Endodermal cell (in vitro differentiated cells): ENCODE results near the gene ROBO1. TPM values are rescaled to one million over a fixed set of nuclear protein-coding genes. Genes with fewer than 3 reads are reported as not detected.
A peak's percentile ranks its signal among the peaks of the same experiment; 100 is the strongest.

Experiments
- DNase-seq: peaks from one replicate; pipeline ENCODE4 v3.0.0-alpha.2; 2017
- H3K27ac ChIP-seq: 2 replicates; pipeline ENCODE4 v1.5.1; 2013; ENCODE audit warnings: mild to moderate bottlenecking, low read depth, low read length, moderate library complexity
- H3K27me3 ChIP-seq: 2 replicates; pipeline ENCODE4 v1.6.1; 2013; ENCODE audit warnings: mild to moderate bottlenecking, low read length, moderate library complexity; ENCODE audit not compliant: insufficient read depth, control insufficient read depth, poor library complexity, severe bottlenecking
- H3K36me3 ChIP-seq: 2 replicates; pipeline ENCODE4 v1.7.0; 2013; ENCODE audit warnings: mild to moderate bottlenecking, low read length, moderate library complexity; ENCODE audit not compliant: control insufficient read depth, insufficient read depth
- H3K4me1 ChIP-seq: one replicate; pipeline ENCODE4 v1.7.0; 2013; ENCODE audit warnings: low read length; ENCODE audit not compliant: control insufficient read depth, insufficient read depth
- H3K4me3 ChIP-seq: 2 replicates; pipeline ENCODE4 v1.5.1; 2013; ENCODE audit warnings: mild to moderate bottlenecking, low read length, moderate library complexity
- H3K9ac ChIP-seq: 2 replicates; pipeline ENCODE4 v1.6.1; 2013; ENCODE audit warnings: mild to moderate bottlenecking, low read length, moderate library complexity; ENCODE audit not compliant: poor library complexity, severe bottlenecking; ENCODE audit errors: extremely low read depth
- H3K9me3 ChIP-seq: 2 replicates; pipeline ENCODE4 v1.6.1; 2013; ENCODE audit warnings: mild to moderate bottlenecking, low read length, moderate library complexity; ENCODE audit not compliant: control insufficient read depth
- H3K27ac Mint-ChIP-seq: 2 replicates; pipeline ENCODE4 v1.8.0; 2020; ENCODE audit warnings: mixed read lengths
- H3K27me3 Mint-ChIP-seq: 2 replicates; pipeline ENCODE4 v1.8.0; 2021; ENCODE audit warnings: mild to moderate bottlenecking, mixed read lengths; ENCODE audit not compliant: insufficient read depth
- H3K36me3 Mint-ChIP-seq: 2 replicates; pipeline ENCODE4 v1.8.0; 2020; ENCODE audit warnings: low read depth, mixed read lengths
- H3K4me1 Mint-ChIP-seq: 2 replicates; pipeline ENCODE4 v1.8.0; 2020; ENCODE audit warnings: mixed read lengths
- H3K4me3 Mint-ChIP-seq: 2 replicates; pipeline ENCODE4 v1.8.0; 2020; ENCODE audit warnings: mild to moderate bottlenecking, moderate library complexity, mixed read lengths
- H3K9me3 Mint-ChIP-seq: 2 replicates; pipeline ENCODE4 v1.8.0; 2020; ENCODE audit warnings: mild to moderate bottlenecking, mixed read lengths
- CTCF ChIP-seq: fragments of 200-600 bp; sonication (generic); conservative IDR thresholded peaks from 2 replicates; pipeline ENCODE4 v1.5.0; 2021; ENCODE audit warnings: antibody characterized with exemption, mild to moderate bottlenecking
- WGBS, 2 experiments: methylation state at CpG; one replicate each; pipeline versions ENCODE4 v1.1.5 to v1.1.7; 2013; ENCODE audit warnings: missing lambda C conversion rate in 2 of 2, mixed read lengths in 1 of 2; ENCODE audit not compliant: insufficient coverage in 1 of 2, insufficient read length in 1 of 2; 5-methylcytosine and 5-hydroxymethylcytosine counted together
- total RNA-seq, 2 donors: library from RNA; stranded (reverse); fragmentation: NEBNext Ultra II Directional in 1 of 2; extraction: Animal tissue kit (Norgen Biotek cat#: 25700) in 1 of 2; gene quantifications; 2 replicates in 1 of 2; 3 replicates in 1 of 2; pipeline ENCODE4 v1.2.1, GENCODE V29; 2021

Gene ROBO1
- total RNA-seq, 2 donors from 2014 or later = 74.8 to 75.9 TPM

GRCh38 chr3:79364784-79365183 lies 403.0 kb downstream of the ROBO1 start:
- H3K4me3 Mint-ChIP-seq = no peak overlapping the region
- Histone ChIP-seq H3K27ac (no peak overlapping the region), H3K36me3 (no peaks in the 10 kb centered on the region), H3K9ac (no peak overlapping the region), H3K4me1 (peaks cover 4% of the 10 kb centered on the region), H3K9me3 (no peaks in the 10 kb centered on the region), H3K4me3 (no peak overlapping the region), H3K27me3 (no peaks in the 10 kb centered on the region)
- H3K27ac Mint-ChIP-seq = no peak overlapping the region
- H3K27me3 Mint-ChIP-seq = no peaks in the 10 kb centered on the region
- 94 to 98% methylated on average over 5 of the region's 5 CpGs for WGBS, 2 experiments
- peaks cover 12% of the 10 kb centered on the region for H3K4me1 Mint-ChIP-seq
- no peaks in the 10 kb centered on the region for H3K36me3 Mint-ChIP-seq
- no peak for TF ChIP-seq CTCF
- H3K9me3 Mint-ChIP-seq = peaks cover 4% of the 10 kb centered on the region
- DNase-seq = no peak

GRCh38 chr3:79362571-79363270 lies 405.1 kb downstream of the ROBO1 start:
- Mint-ChIP-seq H3K4me1 (no peaks in the 10 kb centered on the region), H3K9me3 (peaks cover 4% of the 10 kb centered on the region), H3K36me3 (no peaks in the 10 kb centered on the region), H3K27me3 (no peaks in the 10 kb centered on the region), H3K27ac (no peak overlapping the region), H3K4me3 (no peak overlapping the region)
- Histone ChIP-seq H3K9me3 (no peaks in the 10 kb centered on the region), H3K27ac (no peak overlapping the region), H3K27me3 (no peaks in the 10 kb centered on the region), H3K4me1 (no peaks in the 10 kb centered on the region), H3K9ac (no peak overlapping the region), H3K4me3 (no peak overlapping the region), H3K36me3 (no peaks in the 10 kb centered on the region)
- 91 to 92% methylated on average over 2 to 3 of the region's 3 CpGs for WGBS, 2 experiments
- DNase-seq = no peak
- no peak for TF ChIP-seq CTCF

- Histone ChIP-seq H3K4me3 (no peak overlapping the region), H3K27me3 (no peaks in the 10 kb centered on the region), H3K36me3 (no peaks in the 10 kb centered on the region), H3K27ac (no peak overlapping the region), H3K4me1 (no peaks in the 10 kb centered on the region), H3K9ac (no peak overlapping the region), H3K9me3 (no peaks in the 10 kb centered on the region)
- Mint-ChIP-seq H3K36me3 (no peaks in the 10 kb centered on the region), H3K27me3 (no peaks in the 10 kb centered on the region), H3K9me3 (peaks cover 4% of the 10 kb centered on the region), H3K27ac (no peak overlapping the region), H3K4me3 (no peak overlapping the region), H3K4me1 (no peaks in the 10 kb centered on the region)
- 33 to 63% methylated on average over 3 to 5 of the region's 7 CpGs for WGBS, 2 experiments
- no peak for DNase-seq
- peak; percentile 95 for TF ChIP-seq CTCF
Measured at GRCh38 chr3:79361748-79362378, 405.9 kb downstream of the ROBO1 start.
